ENCODE data around the gene SLC7A1. TPM values are rescaled to one million over a fixed set of nuclear protein-coding genes. Genes with fewer than 3 reads are reported as not detected.

Gene SLC7A1
- total and polyA plus RNA-seq, 12 donors = 3.8 to 29.2 (median 17.4) TPM

GRCh38 chr13:29593605-29594297, 1.7 kb downstream of the SLC7A1 start:
- H3K9me3 ChIP-seq = no peaks in the 10 kb centered on the region
- peaks cover 0 to 11% (median 0%) of the 10 kb centered on the region in 7 donors for H3K27me3 ChIP-seq
- no peak for ATAC-seq
- no peaks in the 10 kb centered on the region for H3K36me3 ChIP-seq
- intact Hi-C loops (cut with DNase I) = loop anchor here in 1 of 10 donors (10.0 kb wide), 1 partner anchor 111 kb away; no protein-coding TSS in a partner anchor
- H3K27ac ChIP-seq = peak overlapping the region in 5 of 10 donors; percentile 82 to 90 (median 83)
- H3K4me1 ChIP-seq = peaks cover 3 to 34% (median 13%) of the 10 kb centered on the region in 9 donors
- peak overlapping the region in 8 of 10 donors; percentile 63 to 91 (median 82) for H3K4me3 ChIP-seq
- 75 to 77% methylated on average over 8 of the region's 8 CpGs for WGBS, 2 donors
- DNase-seq = no peak
- TF ChIP-seq CTCF (IDR thresholded peaks at IDR 0.05) = no peak

- no peak overlapping the region for H3K27ac ChIP-seq
- 70 to 81% methylated on average over 5 of the region's 5 CpGs for WGBS, 2 donors
Observed at GRCh38 chr13:29591310-29591709, 4.2 kb downstream of the SLC7A1 start.

GRCh38 chr13:29589967-29590366, 5.5 kb downstream of the SLC7A1 start:
- peak in 1 of 8 donors; percentile 20 for ATAC-seq
- DNase-seq = no peak
- WGBS, 2 donors = 82 to 88% methylated on average over 7 of the region's 7 CpGs
- intact Hi-C loops (cut with DNase I) = loop anchor here in 1 of 10 donors (10.0 kb wide), 1 partner anchor 115 kb away; no protein-coding TSS in a partner anchor
- H3K4me3 ChIP-seq = no peak overlapping the region
- TF ChIP-seq CTCF (IDR thresholded peaks at IDR 0.05) = peak in 1 of 9 donors; percentile 7
- H3K27me3 ChIP-seq = no peaks in the 10 kb centered on the region
- H3K9me3 ChIP-seq = no peaks in the 10 kb centered on the region
- peaks cover 0 to 34% (median 7%) of the 10 kb centered on the region in 9 donors for H3K4me1 ChIP-seq
- peak overlapping the region in 1 of 10 donors; percentile 39 for H3K27ac ChIP-seq
- no peaks in the 10 kb centered on the region for H3K36me3 ChIP-seq

More at GRCh38 chr13:29591310-29591709, 4.2 kb downstream of the SLC7A1 start:
- Histone ChIP-seq H3K36me3 (no peaks in the 10 kb centered on the region), H3K9me3 (no peaks in the 10 kb centered on the region), H3K4me3 (no peak overlapping the region), H3K4me1 (peaks cover 3 to 39% (median 13%) of the 10 kb centered on the region in 9 donors), H3K27me3 (peaks cover 0 to 4% (median 0%) of the 10 kb centered on the region in 7 donors)
- ATAC-seq (no peak), DNase-seq (no peak)
- intact Hi-C loops (cut with DNase I) = loop anchor here in 1 of 10 donors (10.0 kb wide), 1 partner anchor 113 kb away; no protein-coding TSS in a partner anchor
- TF ChIP-seq CTCF (IDR thresholded peaks at IDR 0.05) = no peak

GRCh38 chr13:29589234-29589633, 6.3 kb downstream of the SLC7A1 start:
- 72 to 79% methylated on average over 6 of the region's 6 CpGs for WGBS, 2 donors
- Histone ChIP-seq H3K36me3 (no peaks in the 10 kb centered on the region), H3K27ac (peak overlapping the region in 2 of 10 donors; percentile 1 to 39), H3K9me3 (no peaks in the 10 kb centered on the region), H3K4me3 (no peak overlapping the region), H3K27me3 (no peaks in the 10 kb centered on the region), H3K4me1 (peaks cover 0 to 29% (median 6%) of the 10 kb centered on the region in 9 donors)
- intact Hi-C loops (cut with DNase I) = no loop called here
- ATAC-seq (peak in 7 of 8 donors; percentile 20 to 90 (median 63)), DNase-seq (no peak)
- no peak for TF ChIP-seq CTCF (IDR thresholded peaks at IDR 0.05)
